ENCODE measurements around the gene PRDM11. TPM values are rescaled to one million over a fixed set of nuclear protein-coding genes. Genes with fewer than 3 reads are reported as not detected.

Gene PRDM11
- total and polyA plus RNA-seq, 2 of the 4 experiments (the other 2 are of a cell fraction): 2.2 to 2.7 TPM

- Histone ChIP-seq H3K4me3 (ENCODE audit: insufficient read depth, low read depth, low read length) (no peak overlapping the region), H3K56ac (ENCODE audit: extremely low read depth, insufficient read depth, low read length) (no peak overlapping the region), H3K14ac (replicated peaks; ENCODE audit: low read depth, low read length) (no peak overlapping the region), H3K9me3 (ENCODE audit: control insufficient read depth, insufficient read depth, low read length) (0 out of 2 replicates have a peak, but pooled peaks cover 7% of the 10 kb centered on the region), H2AK5ac (ENCODE audit: low read depth, low read length) (no peak overlapping the region), H2AK9ac (replicated peaks; ENCODE audit: low read depth, low read length, poor library complexity) (no peak overlapping the region), H2BK5ac (ENCODE audit: low read depth, low read length, poor library complexity, severe bottlenecking) (no peak overlapping the region), H3K4ac (ENCODE audit: low read depth, low read length) (no peak overlapping the region), H3K18ac (ENCODE audit: low read depth, low read length) (no peak overlapping the region), H2BK120ac (ENCODE audit: low read depth, low read length) (no peak overlapping the region), H2AFZ (replicated peaks; ENCODE audit: low read length, poor library complexity) (no peak overlapping the region), H3K36me3 (ENCODE audit: control insufficient read depth, insufficient read depth, low read length) (no peaks in the 10 kb centered on the region), H3K9ac (ENCODE audit: low read depth, low read length) (no peak overlapping the region), H3K9me1 (ENCODE audit: insufficient read depth, low read length) (no peaks in the 10 kb centered on the region), H3K27me3 (ENCODE audit: control insufficient read depth, insufficient read depth, low read length) (peaks cover 37% of the 10 kb centered on the region), H3K79me1 (ENCODE audit: low read depth in 1 of 2, low read length in 2 of 2) (no peaks in the 10 kb centered on the region), H3K4me2 (ENCODE audit: low read depth, low read length) (no peak overlapping the region), H4K20me1 (ENCODE audit: insufficient read depth, low read length) (no peaks in the 10 kb centered on the region), H2BK20ac (ENCODE audit: low read depth, low read length) (no peak overlapping the region), H4K91ac (ENCODE audit: insufficient read depth, low read depth, low read length) (no peak overlapping the region), H3K23ac (ENCODE audit: low read depth, low read length) (no peak overlapping the region), H4K5ac (ENCODE audit: low read depth, low read length) (no peak overlapping the region), H3K4me1 (ENCODE audit: control insufficient read depth, insufficient read depth, low read length) (no peaks in the 10 kb centered on the region), H2BK15ac (ENCODE audit: low read depth, low read length) (no peak overlapping the region), H3K27ac (ENCODE audit: insufficient read depth, low read length) (no peak overlapping the region), H4K8ac (ENCODE audit: low read depth in 2 of 2, low read length in 2 of 2) (no peak overlapping the region)
- no CpG with 5 or more reads among the region's 6 CpGs for WGBS, 2 experiments (ENCODE audit: extremely low coverage in 2 of 2, insufficient read length in 1 of 2)
- BruUV-seq (replicated peaks): no TSS peak
- in situ Hi-C loops (cut with MboI; ENCODE audit: low sequenced_read_pairs): loop anchor here (25.0 kb wide), 1 partner anchor 595 kb away; no protein-coding TSS in a partner anchor
- DNase-seq (no peak), ATAC-seq (ENCODE audit: low read depth) (no peak)
- ChIA-PET POLR2A (ENCODE audit: unreplicated experiment) (no interaction called here), CTCF (interaction anchor here (1.0 kb wide), 1 partner anchor 171 kb away, joined by 3 read pairs; no protein-coding TSS in a partner anchor)
- TF ChIP-seq RCOR1 (IDR thresholded peaks at IDR 0.05; ENCODE audit: insufficient replicate concordance, low read length) (no peak), CHD1 (IDR thresholded peaks at IDR 0.05; ENCODE audit: low read depth, low read length) (no peak), MAZ (IDR thresholded peaks at IDR 0.05; ENCODE audit: borderline replicate concordance, low read depth, low read length) (no peak), NFE2L2 (IDR thresholded peaks at IDR 0.05; ENCODE audit: low read depth, low read length) (no peak), USF2 (IDR thresholded peaks at IDR 0.05; ENCODE audit: low read depth, low read length) (no peak), SMC3 (IDR thresholded peaks at IDR 0.05; ENCODE audit: low read depth, low read length) (no peak), MAFK (IDR thresholded peaks at IDR 0.05; ENCODE audit: low read depth, low read length) (no peak), MXI1 (IDR thresholded peaks at IDR 0.05; ENCODE audit: borderline replicate concordance, low read depth, low read length) (no peak), POLR2A (IDR thresholded peaks at IDR 0.05; ENCODE audit: low read depth, low read length) (no peak), CEBPB (IDR thresholded peaks at IDR 0.05; ENCODE audit: low read depth, low read length) (no peak), CTCF (conservative IDR thresholded peaks at IDR 0.05; ENCODE audit: low read depth, low read length) (no peak), FOS (IDR thresholded peaks at IDR 0.05; ENCODE audit: low read depth, low read length) (no peak), RFX5 (IDR thresholded peaks at IDR 0.05; ENCODE audit: low read depth, low read length) (no peak), BHLHE40 (IDR thresholded peaks at IDR 0.05; ENCODE audit: low read depth, low read length) (no peak), RAD21 (IDR thresholded peaks at IDR 0.05; ENCODE audit: low read length) (no peak), ELK1 (IDR thresholded peaks at IDR 0.05; ENCODE audit: borderline replicate concordance, low read depth, low read length) (no peak)
- intact Hi-C loops (cut with micrococcal nuclease): no loop called here
- dilution Hi-C loops (cut with HindIII; ENCODE audit: low sequenced_read_pairs, unreplicated experiment): no loop called here
Observed at GRCh38 chr11:45282081-45282480, 135.6 kb downstream of the PRDM11 start.
